GM19395 (cell line): ENCODE results near the gene ZNF688.
"Not testable (repeated sequence)": the region's sequence is repeated elsewhere in the genome, so short reads cannot be mapped to it uniquely, and the experiment has no call there.

ENCODE experiments used
- ATAC-seq: cut with Tn5 transposase; IDR thresholded peaks from one replicate; pipeline ENCODE4 v1.9.1; 2021; ENCODE audit warnings: mild to moderate bottlenecking, moderate library complexity; ENCODE audit not compliant: unreplicated experiment

The ZNF688 gene

GRCh38 chr16:30535106-30535776 lies 36.3 kb downstream of the ZNF688 start:
- peak; percentile 3 for ATAC-seq

- ATAC-seq, result peak; percentile 59
These were observed 37.0 kb downstream of the ZNF688 start, which contains the start of gene ZNF747 for GRCh38 chr16:30534368-30535105. TSS of gene ZNF747 (minus strand) at chr16:30534858. CDS start at chr16:30534679, 179 bp downstream.

- peak; percentile 21 for ATAC-seq
These were observed 37.7 kb downstream of the ZNF688 start for GRCh38 chr16:30533748-30534367.

GRCh38 chr16:30533146-30533522 lies 38.4 kb downstream of the ZNF688 start:
- no peak for ATAC-seq

- no peak for ATAC-seq
These were observed 39.0 kb downstream of the ZNF688 start for GRCh38 chr16:30532285-30533145.

GRCh38 chr16:30530163-30531037 lies 41.1 kb downstream of the ZNF688 start:
- no peak for ATAC-seq

- ATAC-seq, result no peak
These were observed 42.6 kb downstream of the ZNF688 start for GRCh38 chr16:30528799-30529457.

- ATAC-seq, result peak; percentile 13
These were observed 43.8 kb downstream of the ZNF688 start for GRCh38 chr16:30527635-30528178.

GRCh38 chr16:30526823-30527634 lies 44.5 kb downstream of the ZNF688 start:
- peak; percentile 75 for ATAC-seq

- ATAC-seq, result no peak
These were observed 45.2 kb downstream of the ZNF688 start, which contains the start of gene ZNF768 for GRCh38 chr16:30526137-30526822. TSS of gene ZNF768 (minus strand) at chr16:30526566. CDS start at chr16:30526413, 153 bp downstream.

- no peak for ATAC-seq
These were observed 45.7 kb downstream of the ZNF688 start for GRCh38 chr16:30525844-30526136.

- no peak for ATAC-seq
These were observed 46.6 kb downstream of the ZNF688 start for GRCh38 chr16:30524575-30525568.

- ATAC-seq, result no peak
These were observed 47.5 kb downstream of the ZNF688 start for GRCh38 chr16:30523768-30524574.

- not testable (repeated sequence) for ATAC-seq
These were observed 48.6 kb downstream of the ZNF688 start for GRCh38 chr16:30522702-30523463.
